ENCODE data around the gene BIRC7.

GRCh38 chr20:63254232-63254605 is 18.5 kb downstream of the BIRC7 start, which contains the start of gene NKAIN4:
- TF ChIP-seq CTCF (IDR thresholded peaks at IDR 0.05) (no peak), POLR2A (IDR thresholded peaks at IDR 0.05) (no peak), EP300 (IDR thresholded peaks at IDR 0.05) (no peak)

All from tibial nerve (tissue), 4 donors.